Keratinocyte (primary cell): Measurements from ENCODE around the gene SHISA7. TPM values are rescaled to one million over a fixed set of nuclear protein-coding genes. Genes with fewer than 3 reads are reported as not detected.

Experiments
- DNase-seq: peaks from one replicate; pipeline ENCODE4 v3.0.0-alpha.2; 2011; ENCODE audit warnings: low read depth, missing footprints, low spot score
- FAIRE-seq: peaks from 2 replicates; lab custom pipeline; 2011; peaks lifted over from hg19 to GRCh38; lab: Jason Lieb, UNC
- H2AFZ ChIP-seq: 2 replicates; pipeline ENCODE4 v1.6.0; 2012; ENCODE audit warnings: low read length, control low read depth, inconsistent platforms; ENCODE audit not compliant: control insufficient read depth
- H3K27ac ChIP-seq: 2 replicates; pipeline ENCODE4 v1.5.1; 2011; ENCODE audit warnings: low read length; ENCODE audit not compliant: control insufficient read depth, insufficient read depth
- H3K27me3 ChIP-seq: 3 replicates; pipeline ENCODE4 v1.6.0; 2011; ENCODE audit warnings: low read length; ENCODE audit not compliant: control insufficient read depth, insufficient read depth; ENCODE audit errors: extremely low read depth
- H3K36me3 ChIP-seq, 2 experiments: 2 replicates in 1 of 2; 3 replicates in 1 of 2; pipeline ENCODE4 v1.5.1; 2011; ENCODE audit warnings: low read length in 2 of 2, mild to moderate bottlenecking in 1 of 2; ENCODE audit not compliant: control insufficient read depth in 2 of 2, insufficient read depth in 2 of 2; ENCODE audit errors: extremely low read depth in 1 of 2
- H3K4me1 ChIP-seq: 3 replicates; pipeline ENCODE4 v1.5.1; 2011; ENCODE audit warnings: low read length; ENCODE audit not compliant: control insufficient read depth, insufficient read depth; ENCODE audit errors: extremely low read depth
- H3K4me2 ChIP-seq: 3 replicates; pipeline ENCODE4 v1.6.0; 2011; ENCODE audit warnings: low read depth, low read length; ENCODE audit not compliant: control insufficient read depth, insufficient read depth; ENCODE audit errors: extremely low read depth
- H3K4me3 ChIP-seq, 3 experiments: fragments of 200-600 bp in 1 of 3; sonication (generic) in 1 of 3; 2 replicates in 2 of 3; 3 replicates in 1 of 3; pipeline ENCODE4 v1.5.1; 2011 to 2016; ENCODE audit warnings: low read length in 3 of 3, mild to moderate bottlenecking in 3 of 3, control low read depth in 2 of 3, inconsistent platforms in 1 of 3, low read depth in 1 of 3, mixed read lengths in 1 of 3, mixed run types in 1 of 3, moderate library complexity in 1 of 3; ENCODE audit not compliant: control insufficient read depth in 2 of 3, insufficient read depth in 2 of 3; ENCODE audit errors: extremely low read depth in 1 of 3
- H3K79me2 ChIP-seq: 2 replicates; pipeline ENCODE4 v1.6.0; 2012; ENCODE audit warnings: low read length; ENCODE audit not compliant: control insufficient read depth, insufficient read depth
- H3K9ac ChIP-seq: 3 replicates; pipeline ENCODE4 v1.6.0; 2011; ENCODE audit warnings: low read length; ENCODE audit not compliant: control insufficient read depth, insufficient read depth; ENCODE audit errors: extremely low read depth
- H3K9me1 ChIP-seq: 3 replicates; pipeline ENCODE4 v1.6.0; 2011; ENCODE audit warnings: low read length; ENCODE audit not compliant: control insufficient read depth, insufficient read depth; ENCODE audit errors: extremely low read depth
- H3K9me3 ChIP-seq: 2 replicates; pipeline ENCODE4 v1.5.1; 2012; ENCODE audit warnings: low read depth, low read length; ENCODE audit not compliant: control insufficient read depth
- H4K20me1 ChIP-seq: 3 replicates; pipeline ENCODE4 v1.6.0; 2011; ENCODE audit warnings: low read length; ENCODE audit not compliant: control insufficient read depth, insufficient read depth; ENCODE audit errors: extremely low read depth
- EZH2 ChIP-seq: IDR thresholded peaks from one replicate; pipeline ENCODE4 v1.6.1; 2012; ENCODE audit warnings: inconsistent platforms, mild to moderate bottlenecking, low read length, moderate library complexity
- dilution Hi-C: fragments of 300-500 bp; cut with MboI; formaldehyde crosslinking; loops from one replicate; pipeline ENCODE4 v1.7.0; 2020; ENCODE audit warnings: low sequenced_read_pairs; ENCODE audit not compliant: extremely low pct_ligation_motif_present
- polyA plus RNA-seq, 5 experiments: library from polyadenylated mRNA; depleted of rRNA in 3 of 5; stranded (reverse) in 3 of 5; stranded (forward) in 1 of 5; unstranded in 1 of 5; fragments of >200 nt; gene quantifications; 1 replicate in 1 of 5; 2 replicates in 3 of 5; 3 replicates in 1 of 5; pipeline versions ENCODE4 v1.2.1 to v1.2.3, GENCODE V29; 2011 to 2012; ENCODE audit warnings: missing spikeins in 2 of 5, low read depth in 1 of 5, low replicate concordance in 1 of 5
- TF ChIP-seq, protein P1 (sequence below), 3 experiments: IDR thresholded peaks in 1 of 3; conservative IDR thresholded peaks in 1 of 3; optimal IDR thresholded peaks in 1 of 3; 2 replicates in 2 of 3; 3 replicates in 1 of 3; pipeline versions ENCODE3 to v1.5.1; 2011; ENCODE audit warnings: low read length in 3 of 3, mild to moderate bottlenecking in 3 of 3, moderate library complexity in 2 of 3, control low read depth in 1 of 3, inconsistent platforms in 1 of 3; ENCODE audit not compliant: insufficient read depth in 2 of 3; ENCODE audit errors: extremely low read depth in 1 of 3

SHISA7 gene
- polyA plus RNA-seq, 1 donor (not counting 4 experiments of a cell fraction or from before 2014, with no cell fraction given): not detected

DNA sequence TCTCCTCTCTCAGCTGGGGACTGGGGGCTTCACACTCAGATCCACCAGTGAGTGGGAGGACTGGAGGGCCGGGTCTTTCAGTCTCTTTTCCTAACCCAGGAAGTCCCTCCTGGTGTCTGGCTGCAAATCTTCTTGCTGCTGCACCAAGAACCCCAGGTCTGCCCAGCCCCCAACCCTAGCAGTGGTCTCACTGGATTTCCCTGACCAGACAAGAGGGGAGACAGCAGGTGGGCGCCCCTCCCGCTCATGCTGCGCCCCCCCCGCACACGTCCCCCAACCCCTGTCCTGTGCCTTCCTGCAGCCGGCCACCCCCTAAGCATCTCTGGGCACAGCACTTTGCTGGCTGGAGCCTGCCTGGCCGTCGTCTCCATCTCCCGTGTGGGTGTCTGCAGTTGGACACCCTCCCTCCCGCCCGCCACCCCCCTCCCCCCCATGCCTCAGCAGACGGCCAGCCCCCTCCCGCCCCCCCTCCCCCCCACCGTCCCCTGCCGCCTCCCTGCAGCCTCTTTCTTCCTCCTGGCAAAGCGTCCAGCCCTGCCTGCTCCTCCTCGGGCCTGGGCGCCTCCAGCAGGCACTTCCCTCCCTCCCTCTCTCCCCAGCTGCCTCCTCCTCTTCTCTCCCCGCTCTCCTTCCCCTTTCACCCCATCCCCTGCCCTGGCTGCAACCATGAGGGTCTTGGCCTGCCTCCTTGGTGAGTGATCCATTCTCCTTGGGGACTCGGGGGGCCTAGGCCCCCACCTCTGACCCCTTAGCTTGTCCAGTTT lies 45.0 kb upstream of the SHISA7 start, which contains the start of gene SSC5D:
SSC5D (plus strand) TSS at position 513 of the 764 bp plus-strand sequence; CDS start at position 667, 154 bp downstream.
- H3K27ac ChIP-seq: peak within 1 kb of the TSS; percentile 77
- peaks cover 0 to 5% of the 10 kb centered on the region in 2 experiments for H3K36me3 ChIP-seq
- TF ChIP-seq, protein P1, sequence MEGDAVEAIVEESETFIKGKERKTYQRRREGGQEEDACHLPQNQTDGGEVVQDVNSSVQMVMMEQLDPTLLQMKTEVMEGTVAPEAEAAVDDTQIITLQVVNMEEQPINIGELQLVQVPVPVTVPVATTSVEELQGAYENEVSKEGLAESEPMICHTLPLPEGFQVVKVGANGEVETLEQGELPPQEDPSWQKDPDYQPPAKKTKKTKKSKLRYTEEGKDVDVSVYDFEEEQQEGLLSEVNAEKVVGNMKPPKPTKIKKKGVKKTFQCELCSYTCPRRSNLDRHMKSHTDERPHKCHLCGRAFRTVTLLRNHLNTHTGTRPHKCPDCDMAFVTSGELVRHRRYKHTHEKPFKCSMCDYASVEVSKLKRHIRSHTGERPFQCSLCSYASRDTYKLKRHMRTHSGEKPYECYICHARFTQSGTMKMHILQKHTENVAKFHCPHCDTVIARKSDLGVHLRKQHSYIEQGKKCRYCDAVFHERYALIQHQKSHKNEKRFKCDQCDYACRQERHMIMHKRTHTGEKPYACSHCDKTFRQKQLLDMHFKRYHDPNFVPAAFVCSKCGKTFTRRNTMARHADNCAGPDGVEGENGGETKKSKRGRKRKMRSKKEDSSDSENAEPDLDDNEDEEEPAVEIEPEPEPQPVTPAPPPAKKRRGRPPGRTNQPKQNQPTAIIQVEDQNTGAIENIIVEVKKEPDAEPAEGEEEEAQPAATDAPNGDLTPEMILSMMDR (optimal IDR thresholded peaks at IDR 0.05 in 1 of 3, IDR thresholded peaks at IDR 0.05 in 1 of 3, conservative IDR thresholded peaks at IDR 0.05 in 1 of 3; ENCODE audit: extremely low read depth in 1 of 3, insufficient read depth in 2 of 3, low read length in 3 of 3): no peak
- TF ChIP-seq EZH2: no peak
- H3K4me1 ChIP-seq: peaks cover 32% of the 10 kb centered on the region
- peaks cover 3% of the 10 kb centered on the region for H3K9me1 ChIP-seq
- H3K79me2 ChIP-seq: no peaks in the 10 kb centered on the region
- no peak within 1 kb of the TSS for H2AFZ ChIP-seq
- DNase-seq: no peak
- H3K27me3 ChIP-seq: peaks cover 26% of the 10 kb centered on the region
- H3K9me3 ChIP-seq: no peaks in the 10 kb centered on the region
- dilution Hi-C loops: no loop called here
- peak within 1 kb of the TSS; percentile 63 for H3K9ac ChIP-seq
- no peaks in the 10 kb centered on the region for H4K20me1 ChIP-seq
- peak within 1 kb of the TSS; percentile 52 for H3K4me2 ChIP-seq
- no peak for FAIRE-seq
- peak within 1 kb of the TSS in 2 of 3 experiments; percentile 42 to 46 for H3K4me3 ChIP-seq

DNA sequence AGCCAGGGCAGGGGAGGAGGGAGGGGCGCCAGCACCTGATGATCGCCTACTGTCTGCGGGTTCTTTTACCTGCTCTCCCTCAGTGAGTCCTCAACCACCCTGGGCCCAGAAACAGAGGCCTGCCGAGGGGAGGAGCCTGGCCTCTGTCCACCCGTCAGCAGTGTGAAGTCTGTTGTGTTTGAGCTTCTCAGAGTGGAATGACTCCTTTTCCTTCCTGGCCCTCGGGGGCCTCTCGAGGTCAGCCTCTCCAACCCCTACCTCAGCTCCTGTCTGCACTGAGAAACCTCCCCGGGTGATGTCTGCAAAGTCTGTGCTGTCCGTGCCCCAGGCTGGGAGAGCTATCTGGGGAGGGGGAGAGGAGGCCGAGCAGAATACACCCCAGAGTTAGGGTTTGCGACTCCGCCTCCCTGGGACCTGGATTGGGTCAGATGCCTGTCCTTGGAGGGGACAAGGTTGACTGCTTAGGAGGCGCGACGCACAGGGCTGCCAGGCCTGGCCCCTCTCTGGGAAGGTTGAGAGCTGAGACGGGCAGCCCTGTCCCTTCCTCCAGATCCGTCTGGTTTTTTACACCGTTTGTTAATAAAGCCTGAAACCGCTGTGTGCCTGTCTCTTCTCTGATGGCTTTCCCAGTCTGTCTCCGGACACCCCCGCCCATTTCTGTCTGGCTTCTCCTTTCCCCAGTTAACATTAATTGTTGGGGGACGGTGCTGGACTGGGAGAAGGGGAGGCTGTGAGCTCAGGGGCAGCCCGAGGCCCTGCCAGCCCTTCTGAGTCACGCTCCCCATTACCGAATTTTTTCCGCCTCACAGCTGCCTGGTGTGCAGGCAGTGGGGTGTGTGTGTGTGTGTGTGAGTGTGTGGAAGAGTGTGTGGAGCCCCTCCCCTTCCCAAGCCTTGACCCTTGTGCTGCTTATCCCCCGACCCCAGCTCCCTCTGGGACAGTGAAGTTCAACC lies 44.1 kb upstream of the SHISA7 start:
- H2AFZ ChIP-seq: no peak overlapping the region

More for the DNA sequence above, 44.1 kb upstream of the SHISA7 start:
- FAIRE-seq: peak; percentile 79
- peaks cover 3% of the 10 kb centered on the region for H3K9me1 ChIP-seq
- peak; percentile 23 for DNase-seq
- H4K20me1 ChIP-seq: no peaks in the 10 kb centered on the region
- H3K4me3 ChIP-seq: peak overlapping the region in 2 of 3 experiments; percentile 42 to 46
- TF ChIP-seq, protein P1 (optimal IDR thresholded peaks at IDR 0.05 in 1 of 3, IDR thresholded peaks at IDR 0.05 in 1 of 3, conservative IDR thresholded peaks at IDR 0.05 in 1 of 3; ENCODE audit: extremely low read depth in 1 of 3, insufficient read depth in 2 of 3, low read length in 3 of 3): no peak
- no peak for TF ChIP-seq EZH2
- H3K9me3 ChIP-seq: no peaks in the 10 kb centered on the region
- peak overlapping the region; percentile 77 for H3K27ac ChIP-seq
- H3K4me2 ChIP-seq: peak overlapping the region; percentile 52
- H3K4me1 ChIP-seq: peaks cover 32% of the 10 kb centered on the region
- peak overlapping the region; percentile 63 for H3K9ac ChIP-seq
- dilution Hi-C loops: no loop called here
- peaks cover 18% of the 10 kb centered on the region for H3K27me3 ChIP-seq
- H3K79me2 ChIP-seq: no peaks in the 10 kb centered on the region
- peaks cover 0 to 5% of the 10 kb centered on the region in 2 experiments for H3K36me3 ChIP-seq
